HG02885 (cell line): ENCODE data around the gene MET.

Experiments used
- ATAC-seq: cut with Tn5 transposase; IDR thresholded peaks from one replicate; pipeline ENCODE4 v1.9.1; 2021; ENCODE audit warnings: mild to moderate bottlenecking; ENCODE audit not compliant: unreplicated experiment, poor library complexity

The MET gene

GRCh38 chr7:116696707-116697106 is 24.7 kb downstream of the MET start:
- ATAC-seq: no peak

- ATAC-seq: no peak
These were observed 25.2 kb downstream of the MET start for GRCh38 chr7:116697152-116697551.

- ATAC-seq: no peak
These were observed 25.8 kb downstream of the MET start for GRCh38 chr7:116697761-116698160.

GRCh38 chr7:116698396-116698795 is 26.4 kb downstream of the MET start:
- ATAC-seq: no peak

- no peak for ATAC-seq
These were observed 27.1 kb downstream of the MET start for GRCh38 chr7:116698930-116699721.

- ATAC-seq: no peak
These were observed 27.7 kb downstream of the MET start for GRCh38 chr7:116699722-116700120.

GRCh38 chr7:116702046-116702785 is 30.2 kb downstream of the MET start:
- no peak for ATAC-seq

GRCh38 chr7:116704650-116705228 is 32.7 kb downstream of the MET start:
- ATAC-seq: no peak

GRCh38 chr7:116705419-116705818 is 33.4 kb downstream of the MET start:
- no peak for ATAC-seq

GRCh38 chr7:116706668-116707126 is 34.7 kb downstream of the MET start:
- no peak for ATAC-seq

- no peak for ATAC-seq
These were observed 35.3 kb downstream of the MET start for GRCh38 chr7:116707289-116707688.

- ATAC-seq: no peak
These were observed 36.3 kb downstream of the MET start for GRCh38 chr7:116708248-116708647.

GRCh38 chr7:116708861-116709260 is 36.9 kb downstream of the MET start:
- ATAC-seq: no peak

- ATAC-seq: no peak
These were observed 37.3 kb downstream of the MET start for GRCh38 chr7:116709336-116709735.

GRCh38 chr7:116710764-116711452 is 38.9 kb downstream of the MET start:
- no peak for ATAC-seq

GRCh38 chr7:116711790-116712189 is 39.8 kb downstream of the MET start:
- no peak for ATAC-seq

GRCh38 chr7:116713500-116713899 is 41.5 kb downstream of the MET start:
- ATAC-seq: no peak

- ATAC-seq: no peak
These were observed 41.9 kb downstream of the MET start for GRCh38 chr7:116713918-116714317.

- no peak for ATAC-seq
These were observed 43.1 kb downstream of the MET start for GRCh38 chr7:116715077-116715476.

- ATAC-seq: no peak
These were observed 45.1 kb downstream of the MET start for GRCh38 chr7:116717137-116717536.
